Measurements from ENCODE around the gene ALPL.
"Not testable (repeated sequence)": the region's sequence is repeated elsewhere in the genome, so short reads cannot be mapped to it uniquely, and the experiment has no call there.

ALPL gene

GRCh38 chr1:21553116-21553926, 44.1 kb downstream of the ALPL start:
- no peak for DNase-seq

GRCh38 chr1:21559788-21560567, 50.8 kb downstream of the ALPL start:
- no peak for DNase-seq

GRCh38 chr1:21560916-21561638, 51.9 kb downstream of the ALPL start:
- DNase-seq: no peak

- no peak for DNase-seq
These were observed 53.7 kb downstream of the ALPL start for GRCh38 chr1:21562896-21563295.

GRCh38 chr1:21563971-21564370, 54.7 kb downstream of the ALPL start:
- no peak for DNase-seq

GRCh38 chr1:21564521-21565095, 55.4 kb downstream of the ALPL start:
- no peak for DNase-seq

- DNase-seq: no peak
These were observed 56.1 kb downstream of the ALPL start for GRCh38 chr1:21565285-21565684.

GRCh38 chr1:21566361-21566760, 57.1 kb downstream of the ALPL start:
- DNase-seq: not testable (repeated sequence)

- DNase-seq: peak in 2 of 58 donors; percentile 13 to 14
These were observed 58.2 kb downstream of the ALPL start for GRCh38 chr1:21567241-21568005.

GRCh38 chr1:21568006-21568746, 59.0 kb downstream of the ALPL start:
- no peak for DNase-seq

GRCh38 chr1:21568809-21569385, 59.7 kb downstream of the ALPL start:
- no peak for DNase-seq

GRCh38 chr1:21569820-21570527, 60.8 kb downstream of the ALPL start:
- no peak for DNase-seq

GRCh38 chr1:21570528-21570875, 61.3 kb downstream of the ALPL start:
- DNase-seq: no peak

GRCh38 chr1:21570885-21571284, 61.7 kb downstream of the ALPL start:
- DNase-seq: no peak

GRCh38 chr1:21572221-21572620, 63.0 kb downstream of the ALPL start:
- peak in 1 of 58 donors; percentile 22 for DNase-seq

- DNase-seq: no peak
These were observed 63.6 kb downstream of the ALPL start for GRCh38 chr1:21572735-21573277.

- no peak for DNase-seq
These were observed 64.3 kb downstream of the ALPL start for GRCh38 chr1:21573475-21573874.

GRCh38 chr1:21573971-21574465, 64.8 kb downstream of the ALPL start:
- DNase-seq: peak in 30 of 58 donors; percentile 4 to 60 (median 28)

Data from anterior cingulate cortex (tissue), 58 donors.